Spleen (tissue), 7 donors: ENCODE measurements around the gene RSPH9.
A peak's percentile ranks its signal among the peaks of the same experiment; 100 is the strongest.

ENCODE experiments used
- CTCF ChIP-seq, 11 experiments: fragments of 200-600 bp in 7 of 11; fragments of 450-650 bp in 4 of 11; sonication (generic) in 4 of 11; IDR thresholded peaks in 8 of 11; conservative IDR thresholded peaks in 3 of 11; 1 replicate in 7 of 11; 2 replicates in 4 of 11; pipeline versions ENCODE4 v1.4.0 to v1.8.0; 2016 to 2021; ENCODE audit warnings: antibody characterized with exemption in 11 of 11, inconsistent platforms in 4 of 11, mild to moderate bottlenecking in 1 of 11
- POLR2A ChIP-seq, 3 donors: fragments of 450-650 bp; IDR thresholded peaks; one replicate each; pipeline ENCODE4 v1.5.1; 2017; ENCODE audit warnings: antibody characterized with exemption in 3 of 3, mild to moderate bottlenecking in 1 of 3
- POLR2AphosphoS5 ChIP-seq, 3 donors: sonication (generic); formaldehyde crosslinking; IDR thresholded peaks; one replicate each; pipeline ENCODE4 v1.5.1; 2017; ENCODE audit warnings: antibody characterized with exemption in 3 of 3
- donor health status: DM: no; HTN: no; CAD: no; lungs with moderate emphysema.
- donor health status: DM: no; HTN: no; CAD: no.
- donor health status: DM: no; HTN: no; CAD: no.

GRCh38 chr6:43644940-43645612 is at the start of gene RSPH9:
- TF ChIP-seq CTCF (IDR thresholded peaks at IDR 0.05 in 8 of 11, conservative IDR thresholded peaks at IDR 0.05 in 3 of 11) = no peak
- TF ChIP-seq POLR2A (IDR thresholded peaks at IDR 0.05) = no peak
- peak in 2 of 3 donors; percentile 24 to 58 for TF ChIP-seq POLR2AphosphoS5 (IDR thresholded peaks at IDR 0.05)
